Transverse colon (tissue), 4 donors: Measurements from ENCODE around the gene CEP104. TPM values are rescaled to one million over a fixed set of nuclear protein-coding genes. Genes with fewer than 3 reads are reported as not detected.

Source experiments
- DNase-seq: peaks from one replicate; pipeline ENCODE4 v3.0.0-alpha.2; 2019
- H3K27ac ChIP-seq, 4 donors: fragments of 200-600 bp; sonication (generic); 2 replicates each; pipeline ENCODE4 v1.5.1; 2016 to 2018; ENCODE audit warnings: inconsistent platforms in 4 of 4
- H3K27me3 ChIP-seq: fragments of 200-600 bp; sonication (generic); 2 replicates; pipeline ENCODE4 v1.5.1; 2017; ENCODE audit warnings: inconsistent platforms
- H3K36me3 ChIP-seq, 4 donors: fragments of 200-600 bp; sonication (generic); 2 replicates each; pipeline ENCODE4 v1.5.1; 2017 to 2019; ENCODE audit warnings: inconsistent platforms in 4 of 4
- H3K4me1 ChIP-seq, 4 donors: fragments of 200-600 bp; sonication (generic); 2 replicates each; pipeline ENCODE4 v1.5.1; 2017 to 2020; ENCODE audit warnings: inconsistent platforms in 4 of 4
- H3K4me3 ChIP-seq, 4 donors: fragments of 200-600 bp; sonication (generic); 1 replicate in 1 of 4; 2 replicates in 3 of 4; pipeline versions ENCODE4 v1.5.1 to v1.6.1; 2017 to 2019; ENCODE audit warnings: inconsistent platforms in 4 of 4
- H3K9me3 ChIP-seq, 2 donors: fragments of 200-600 bp; sonication (generic); 2 replicates each; pipeline ENCODE4 v1.5.1; 2017 to 2019; ENCODE audit warnings: inconsistent platforms in 2 of 2
- EP300 ChIP-seq: sonication (generic); formaldehyde crosslinking; IDR thresholded peaks from one replicate; pipeline ENCODE4 v1.6.1; 2017; ENCODE audit warnings: antibody characterized with exemption, low read depth
- POLR2A ChIP-seq: fragments of 450-650 bp; IDR thresholded peaks from one replicate; pipeline ENCODE4 v1.6.1; 2016; ENCODE audit warnings: antibody characterized with exemption, mild to moderate bottlenecking, moderate library complexity
- POLR2AphosphoS5 ChIP-seq, 3 donors: sonication (generic); formaldehyde crosslinking; IDR thresholded peaks; one replicate each; pipeline ENCODE4 v1.6.1; 2016; ENCODE audit warnings: antibody characterized with exemption in 3 of 3
- WGBS, 2 donors: methylation state at CpG; one replicate each; pipeline ENCODE4 v1.1.5; 2018; ENCODE audit warnings: low coverage in 1 of 2; 5-methylcytosine and 5-hydroxymethylcytosine counted together
- in situ Hi-C, 4 donors: fragments of 200-750 bp; cut with MboI; loops; one replicate each; pipeline versions ENCODE4 v1.15.0 to v1.15.1; 2017; ENCODE audit warnings: low sequenced_read_pairs in 3 of 4, low pct_ligation_motif_present in 1 of 4, low pct_unique_long_range_greater_than_20kb in 1 of 4
- intact Hi-C: fragments of 100-400 bp; cut with DNase I; formaldehyde crosslinking; loops from one replicate; pipeline ENCODE4 v1.15.1; 2023; ENCODE audit warnings: low total_unique reads
- total RNA-seq, 4 donors: library from RNA; depleted of rRNA; stranded (reverse); fragments of >200 nt; gene quantifications; one replicate each; pipeline ENCODE4 v1.1.0, GENCODE V29; 2016
- TF ChIP-seq, protein P1 (sequence below), 5 experiments: fragments of 200-600 bp in 3 of 5; fragments of 450-650 bp in 2 of 5; sonication (generic) in 3 of 5; IDR thresholded peaks; 1 replicate in 2 of 5; 2 replicates in 3 of 5; pipeline ENCODE4 v1.5.1; 2016 to 2017; ENCODE audit warnings: antibody characterized with exemption in 5 of 5, inconsistent platforms in 3 of 5, mild to moderate bottlenecking in 2 of 5, moderate library complexity in 1 of 5

Gene CEP104
- total RNA-seq, 4 donors from 2014 or later: 34.4 to 57.7 (median 43.5) TPM

DNA sequence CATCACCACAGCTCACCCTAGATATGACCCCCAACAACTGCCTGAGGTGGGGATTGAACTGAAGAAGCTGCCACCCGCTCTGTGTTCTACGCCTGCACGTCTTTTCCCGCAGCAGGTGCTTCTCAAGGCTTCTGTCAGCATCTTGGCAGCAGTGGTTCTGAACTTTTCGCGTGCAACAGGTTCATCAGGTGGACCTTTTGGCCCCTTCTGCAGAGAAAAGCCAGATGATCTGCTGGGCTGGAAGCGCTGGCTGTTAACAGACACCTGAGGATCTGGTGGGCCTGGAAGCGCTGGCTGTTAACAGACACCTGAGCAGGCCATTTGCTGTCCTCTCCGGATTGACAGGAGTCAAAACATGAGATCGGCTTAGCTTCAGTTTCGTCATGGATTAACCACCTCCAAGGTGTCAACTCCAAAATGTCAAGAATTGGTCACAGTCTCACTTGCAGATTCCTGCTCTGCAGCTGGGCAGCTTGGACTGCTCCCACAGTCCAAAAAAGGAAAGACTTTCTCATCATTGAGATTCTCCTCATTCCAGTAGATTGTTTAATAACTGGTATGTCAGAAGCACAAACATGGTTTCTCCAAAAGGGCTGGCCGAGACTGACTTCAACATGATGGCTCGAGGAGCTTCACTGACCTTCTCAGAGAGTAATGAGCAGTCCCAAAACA lies 38.4 kb upstream of the CEP104 start:
- H3K4me1 ChIP-seq: peaks cover 6 to 25% (median 11%) of the 10 kb centered on the region in 4 donors
- 60 to 92% methylated on average over 1 to 13 of the region's 13 CpGs for WGBS, 2 donors
- no peak overlapping the region for H3K4me3 ChIP-seq
- no peaks in the 10 kb centered on the region for H3K27me3 ChIP-seq
- in situ Hi-C loops (no loop called here), intact Hi-C loops (no loop called here)
- H3K36me3 ChIP-seq: peaks cover 0 to 9% (median 1%) of the 10 kb centered on the region in 4 donors
- H3K27ac ChIP-seq: peak overlapping the region in 1 of 4 donors; percentile 25
- TF ChIP-seq EP300: no peak
- TF ChIP-seq POLR2A: no peak
- no peak for TF ChIP-seq POLR2AphosphoS5 (IDR thresholded peaks at IDR 0.05)
- TF ChIP-seq, protein P1, sequence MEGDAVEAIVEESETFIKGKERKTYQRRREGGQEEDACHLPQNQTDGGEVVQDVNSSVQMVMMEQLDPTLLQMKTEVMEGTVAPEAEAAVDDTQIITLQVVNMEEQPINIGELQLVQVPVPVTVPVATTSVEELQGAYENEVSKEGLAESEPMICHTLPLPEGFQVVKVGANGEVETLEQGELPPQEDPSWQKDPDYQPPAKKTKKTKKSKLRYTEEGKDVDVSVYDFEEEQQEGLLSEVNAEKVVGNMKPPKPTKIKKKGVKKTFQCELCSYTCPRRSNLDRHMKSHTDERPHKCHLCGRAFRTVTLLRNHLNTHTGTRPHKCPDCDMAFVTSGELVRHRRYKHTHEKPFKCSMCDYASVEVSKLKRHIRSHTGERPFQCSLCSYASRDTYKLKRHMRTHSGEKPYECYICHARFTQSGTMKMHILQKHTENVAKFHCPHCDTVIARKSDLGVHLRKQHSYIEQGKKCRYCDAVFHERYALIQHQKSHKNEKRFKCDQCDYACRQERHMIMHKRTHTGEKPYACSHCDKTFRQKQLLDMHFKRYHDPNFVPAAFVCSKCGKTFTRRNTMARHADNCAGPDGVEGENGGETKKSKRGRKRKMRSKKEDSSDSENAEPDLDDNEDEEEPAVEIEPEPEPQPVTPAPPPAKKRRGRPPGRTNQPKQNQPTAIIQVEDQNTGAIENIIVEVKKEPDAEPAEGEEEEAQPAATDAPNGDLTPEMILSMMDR (IDR thresholded peaks at IDR 0.05): no peak
- DNase-seq: no peak
- peaks cover 0 to 10% of the 10 kb centered on the region in 2 donors for H3K9me3 ChIP-seq

DNA sequence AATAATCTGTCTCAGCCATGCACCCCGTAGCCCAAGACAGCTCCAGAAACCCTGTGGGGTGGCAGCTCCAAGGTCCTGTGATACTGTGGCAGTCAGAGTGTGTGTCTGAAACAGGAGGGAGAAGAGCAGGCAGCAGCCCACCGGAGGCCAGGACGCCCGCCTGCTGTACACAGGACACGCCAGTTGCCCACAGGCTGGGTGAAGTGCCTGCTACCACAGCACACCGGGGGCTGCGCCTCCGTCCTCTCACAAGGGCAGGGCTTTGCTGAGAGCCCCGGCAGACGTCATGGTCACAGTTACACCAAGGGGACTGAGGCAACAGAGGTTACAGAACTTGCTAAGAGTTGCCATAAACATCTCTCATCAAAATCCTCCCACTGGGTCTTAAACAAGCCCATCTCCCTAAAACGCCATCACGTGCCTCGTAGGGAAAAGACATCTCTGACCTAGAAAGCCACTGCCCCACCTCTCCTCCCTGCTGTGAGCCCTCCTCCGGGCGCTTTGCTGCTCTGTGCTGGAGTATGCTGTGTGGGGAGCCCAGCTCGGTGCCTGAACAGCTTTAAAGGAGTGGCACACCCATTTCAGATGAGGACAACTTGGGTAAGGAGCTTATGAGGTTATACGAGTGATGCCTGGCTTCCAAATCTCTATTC lies 37.7 kb upstream of the CEP104 start:
- intact Hi-C loops (no loop called here), in situ Hi-C loops (no loop called here)
- Histone ChIP-seq H3K4me1 (peaks cover 6 to 25% (median 11%) of the 10 kb centered on the region in 4 donors), H3K9me3 (peaks cover 0 to 10% of the 10 kb centered on the region in 2 donors), H3K27me3 (no peaks in the 10 kb centered on the region), H3K36me3 (peaks cover 0 to 16% (median 5%) of the 10 kb centered on the region in 4 donors), H3K27ac (peak overlapping the region in 1 of 4 donors; percentile 25), H3K4me3 (no peak overlapping the region)
- no peak for DNase-seq
- 93% methylated on average over 16 of the region's 17 CpGs; no CpG with 5 or more reads in 1 of the 2 donors for WGBS, 2 donors
- no peak for TF ChIP-seq EP300
- no peak for TF ChIP-seq POLR2A
- TF ChIP-seq, protein P1 (IDR thresholded peaks at IDR 0.05): no peak
- TF ChIP-seq POLR2AphosphoS5 (IDR thresholded peaks at IDR 0.05): no peak

DNA sequence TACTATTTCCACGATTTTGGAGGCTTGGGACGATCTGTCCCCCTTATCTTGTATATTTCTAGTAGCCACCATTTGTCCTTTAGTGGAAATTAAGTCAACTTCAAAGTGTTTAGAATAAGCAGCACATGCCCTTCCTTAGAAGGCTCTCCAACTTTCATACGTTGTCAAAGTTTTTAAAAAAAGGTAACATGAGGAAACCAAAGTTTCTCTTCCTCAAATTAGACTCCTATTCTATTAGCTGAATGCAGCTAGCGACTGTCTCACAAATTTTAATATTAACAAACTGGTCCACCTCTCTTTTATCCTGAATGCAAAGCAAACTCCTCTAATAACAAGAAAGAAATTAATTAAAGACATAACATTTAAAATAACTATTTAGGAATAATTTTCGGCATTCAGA lies 36.2 kb upstream of the CEP104 start:
- DNase-seq: no peak
- WGBS, 2 donors: 83 to 84% methylated on average over 3 to 5 of the region's 5 CpGs
- peaks cover 0 to 16% (median 3%) of the 10 kb centered on the region in 4 donors for H3K4me1 ChIP-seq
- peaks cover 0 to 6% of the 10 kb centered on the region in 2 donors for H3K9me3 ChIP-seq
- H3K4me3 ChIP-seq: no peak overlapping the region
- intact Hi-C loops: no loop called here
- peaks cover 0 to 28% (median 6%) of the 10 kb centered on the region in 4 donors for H3K36me3 ChIP-seq
- no peak overlapping the region for H3K27ac ChIP-seq
- TF ChIP-seq, protein P1 (IDR thresholded peaks at IDR 0.05): no peak
- TF ChIP-seq EP300: no peak
- no peak for TF ChIP-seq POLR2A
- no peaks in the 10 kb centered on the region for H3K27me3 ChIP-seq
- in situ Hi-C loops: no loop called here

DNA sequence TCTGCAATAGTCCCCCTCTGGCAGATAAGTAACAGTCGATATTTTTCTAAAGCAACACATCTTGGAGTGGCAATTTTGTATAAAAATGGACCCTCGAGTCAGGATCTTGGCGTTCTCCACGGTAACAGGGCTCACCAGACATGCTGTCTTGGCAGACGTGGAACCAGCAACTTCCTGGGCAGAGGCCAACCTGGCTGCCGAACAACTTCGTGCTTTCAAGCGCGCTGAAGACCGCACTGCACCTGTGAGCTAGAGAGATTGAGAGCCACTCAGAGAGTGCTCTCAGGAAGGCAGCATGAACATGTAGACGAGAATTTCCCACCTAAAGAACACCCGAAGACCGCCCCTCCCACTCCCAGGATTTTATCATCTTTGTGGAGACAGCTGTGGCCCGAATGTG lies 35.7 kb upstream of the CEP104 start:
- DNase-seq: no peak
- Histone ChIP-seq H3K36me3 (peaks cover 0 to 28% (median 6%) of the 10 kb centered on the region in 4 donors), H3K4me1 (peaks cover 0 to 16% (median 3%) of the 10 kb centered on the region in 4 donors), H3K9me3 (peaks cover 0 to 1% of the 10 kb centered on the region in 2 donors), H3K27me3 (no peaks in the 10 kb centered on the region), H3K4me3 (no peak overlapping the region), H3K27ac (no peak overlapping the region)
- intact Hi-C loops (no loop called here), in situ Hi-C loops (no loop called here)
- TF ChIP-seq POLR2AphosphoS5 (IDR thresholded peaks at IDR 0.05): no peak
- TF ChIP-seq, protein P1 (IDR thresholded peaks at IDR 0.05): no peak
- TF ChIP-seq EP300: no peak
- TF ChIP-seq POLR2A: no peak
- 76% methylated on average over 14 of the region's 14 CpGs; no CpG with 5 or more reads in 1 of the 2 donors for WGBS, 2 donors
